ENCODE measurements around the gene TAMALIN.

GRCh38 chr12:51994539-51994820, 12.3 kb upstream of the TAMALIN start:
- TF ChIP-seq RCOR1 (IDR thresholded peaks at IDR 0.05; ENCODE audit: insufficient replicate concordance, low read length) (no peak), POLR2A (IDR thresholded peaks at IDR 0.05; ENCODE audit: low read depth, low read length) (no peak), MXI1 (IDR thresholded peaks at IDR 0.05; ENCODE audit: borderline replicate concordance, low read depth, low read length) (no peak), CTCF (conservative IDR thresholded peaks at IDR 0.05; ENCODE audit: low read depth, low read length) (no peak), RFX5 (IDR thresholded peaks at IDR 0.05; ENCODE audit: low read depth, low read length) (no peak), MAZ (IDR thresholded peaks at IDR 0.05; ENCODE audit: borderline replicate concordance, low read depth, low read length) (no peak), RAD21 (IDR thresholded peaks at IDR 0.05; ENCODE audit: low read length) (no peak), BHLHE40 (IDR thresholded peaks at IDR 0.05; ENCODE audit: low read depth, low read length) (no peak), MAFK (IDR thresholded peaks at IDR 0.05; ENCODE audit: low read depth, low read length) (no peak), NFE2L2 (IDR thresholded peaks at IDR 0.05; ENCODE audit: low read depth, low read length) (no peak)
